Fibroblast of villous mesenchyme (primary cell): ENCODE results near the gene CHRNA3. TPM values are rescaled to one million over a fixed set of nuclear protein-coding genes. Genes with fewer than 3 reads are reported as not detected.

Source experiments
- DNase-seq: peaks from one replicate; pipeline ENCODE4 v3.0.0-alpha.2; 2010; ENCODE audit warnings: low read depth
- H3K4me3 ChIP-seq: 2 replicates; pipeline ENCODE4 v1.5.1; 2011; ENCODE audit warnings: low read depth, mild to moderate bottlenecking, low read length
- CTCF ChIP-seq: IDR thresholded peaks from 2 replicates; pipeline ENCODE4 v1.5.1; 2012; ENCODE audit warnings: low read depth, mild to moderate bottlenecking, low read length; ENCODE audit not compliant: insufficient read depth
- total RNA-seq: library from RNA; depleted of rRNA; stranded (reverse); fragments of >200 nt; gene quantifications from 2 replicates; pipeline ENCODE4 v1.2.3, GENCODE V29; 2012

Gene CHRNA3
- total RNA-seq, 1 donor, result not detected

- TF ChIP-seq CTCF, result no peak
- no peak for DNase-seq
- no peak overlapping the region for H3K4me3 ChIP-seq
Measured at GRCh38 chr15:78645009-78645408, 24.2 kb upstream of the CHRNA3 start.

GRCh38 chr15:78642331-78642730 lies 21.5 kb upstream of the CHRNA3 start:
- H3K4me3 ChIP-seq, result no peak overlapping the region
- no peak for TF ChIP-seq CTCF
- no peak for DNase-seq

GRCh38 chr15:78641749-78642275 lies 21.0 kb upstream of the CHRNA3 start:
- TF ChIP-seq CTCF, result no peak

GRCh38 chr15:78641102-78641748 lies 20.4 kb upstream of the CHRNA3 start, which contains the start of gene CHRNB4:
TSS of gene CHRNB4 (minus strand) at chr15:78641210. CDS start at chr15:78641133, 77 bp downstream.
- no peak for TF ChIP-seq CTCF
- peak within 1 kb of the TSS; percentile 49 for H3K4me3 ChIP-seq
- no peak for DNase-seq

More at GRCh38 chr15:78641749-78642275, 21.0 kb upstream of the CHRNA3 start:
- DNase-seq, result no peak
- no peak overlapping the region for H3K4me3 ChIP-seq

- no peak for TF ChIP-seq CTCF
- peak overlapping the region; percentile 49 for H3K4me3 ChIP-seq
- DNase-seq, result no peak
Measured at GRCh38 chr15:78640527-78641101, 19.8 kb upstream of the CHRNA3 start.

GRCh38 chr15:78638658-78639314 lies 18.0 kb upstream of the CHRNA3 start:
- peak; percentile 69 for TF ChIP-seq CTCF
- H3K4me3 ChIP-seq, result no peak overlapping the region
- DNase-seq, result peak; percentile 45
